Stimulated activated CD8-positive, alpha-beta memory T cell treated with anti-CD3 and anti-CD28 coated beads, Interleukin-7, amount 100 ng/mL, for 48 hours (primary cell): ENCODE results near the gene EEIG2.
"Not testable (repeated sequence)": the region's sequence is repeated elsewhere in the genome, so short reads cannot be mapped to it uniquely, and the experiment has no call there.

ENCODE experiments used
- DNase-seq, 2 donors: peaks; one replicate each; pipeline ENCODE4 v3.0.0-alpha.2; 2020; ENCODE audit warnings: low read depth in 1 of 2; ENCODE audit errors: extremely low read depth in 1 of 2

EEIG2 gene

GRCh38 chr1:108559215-108560186, at the start of gene EEIG2:
Gene EEIG2, plus strand, starts transcription at chr1:108560100. Its CDS starts 329 bp downstream, at chr1:108560429.
- DNase-seq = peak; percentile 69 to 86

- no peak for DNase-seq
Measured at GRCh38 chr1:108511764-108512163, 48.1 kb upstream of the EEIG2 start.

DNA sequence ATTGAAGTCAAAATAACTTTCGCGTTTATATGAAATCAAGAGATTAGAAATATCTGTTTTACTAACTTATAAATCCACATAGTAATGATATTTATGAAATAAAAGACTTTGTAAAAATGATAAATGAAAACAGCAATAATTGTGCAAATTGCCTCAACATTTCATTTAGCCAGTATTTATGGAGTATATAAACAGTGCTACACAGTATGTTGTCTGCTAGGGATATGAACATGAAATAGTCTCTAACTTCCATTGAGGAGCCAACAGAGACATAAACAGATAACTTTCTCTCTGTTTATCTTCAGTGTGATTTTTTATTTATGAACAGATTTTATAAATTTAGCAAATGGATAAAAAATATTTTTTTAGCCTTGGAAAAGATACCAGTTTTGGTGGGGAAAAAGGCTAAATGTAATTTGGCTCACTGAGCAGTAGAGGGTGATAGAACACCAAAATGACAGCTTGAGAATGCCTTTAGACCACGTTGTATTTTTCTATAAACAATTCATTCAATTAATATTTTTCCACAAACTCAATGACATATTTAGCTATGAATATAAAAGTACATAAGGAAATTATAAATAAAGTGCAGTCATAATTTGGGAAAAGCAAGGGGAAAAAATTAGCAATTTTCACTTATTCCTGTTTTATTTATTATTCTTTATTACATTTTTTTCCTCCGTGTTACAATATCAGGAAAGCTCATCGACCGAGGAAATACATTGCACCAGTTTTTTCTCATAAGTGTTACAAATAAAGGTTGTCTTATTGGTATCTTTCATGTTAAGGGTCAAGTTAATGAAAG, 47.5 kb upstream of the EEIG2 start:
- no peak for DNase-seq

DNA sequence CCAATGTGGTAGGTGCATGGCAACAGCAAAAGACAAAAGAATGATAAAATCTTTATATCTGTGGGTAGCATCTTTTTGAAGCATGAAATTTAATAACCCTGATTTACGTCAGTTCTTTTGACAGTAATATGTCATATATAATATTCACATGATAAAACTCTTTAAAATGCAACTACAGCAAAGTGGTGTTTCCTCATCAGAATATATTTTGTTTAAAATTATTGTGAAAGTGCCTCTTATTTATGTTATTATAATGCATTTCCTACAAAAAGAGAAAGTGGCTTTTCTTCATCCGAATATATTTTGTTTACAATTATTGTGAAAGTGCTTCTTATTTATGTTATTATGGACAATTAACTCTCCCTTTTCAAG, 46.9 kb upstream of the EEIG2 start:
- DNase-seq = no peak

DNA sequence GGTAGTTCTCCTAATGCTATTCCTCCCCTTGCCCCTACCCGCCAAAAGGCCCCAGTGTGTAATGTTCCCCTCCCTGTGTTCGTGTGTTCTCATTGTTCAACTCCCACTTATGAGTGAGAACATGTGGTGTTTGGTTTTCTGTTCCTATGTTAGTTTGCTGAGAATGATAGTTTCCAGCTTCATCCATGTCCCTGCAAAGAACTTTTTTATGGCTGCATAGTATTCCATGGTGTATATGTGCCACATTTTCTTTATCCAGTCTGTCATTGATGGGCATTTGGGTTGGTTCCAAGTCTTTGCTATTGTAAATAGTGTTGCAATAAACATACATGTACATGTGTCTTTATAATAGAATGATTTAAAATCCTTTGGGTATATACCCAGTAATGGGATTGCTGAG, 46.0 kb upstream of the EEIG2 start:
- not testable (repeated sequence) for DNase-seq

DNA sequence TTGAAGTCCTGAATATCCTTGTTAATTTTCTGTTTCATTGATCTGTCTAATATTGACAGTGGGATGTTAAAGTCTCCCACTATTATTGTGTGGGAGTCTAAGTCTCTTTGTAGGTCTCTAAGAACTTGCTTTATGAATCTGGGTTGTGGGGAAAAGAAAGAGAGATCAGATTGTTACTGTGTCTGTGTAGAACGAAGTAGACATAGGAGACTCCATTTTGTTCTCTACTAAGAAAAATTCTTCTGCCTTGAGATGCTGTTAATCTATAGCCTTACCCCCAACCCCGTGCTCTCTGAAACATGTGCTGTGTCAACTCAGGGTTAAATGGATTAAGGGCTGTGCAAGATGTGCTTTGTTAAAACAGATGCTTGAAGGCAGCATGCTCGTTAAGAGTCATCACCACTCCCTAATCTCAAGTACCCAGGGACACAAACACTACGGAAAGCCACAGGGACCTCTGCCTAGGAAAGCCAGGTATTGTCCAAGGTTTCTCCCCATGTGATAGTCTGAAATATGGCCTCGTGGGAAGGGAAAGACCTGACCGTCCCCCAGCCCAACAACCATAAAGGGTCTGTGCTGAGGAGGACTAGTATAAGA, 42.5 kb upstream of the EEIG2 start:
- not testable (repeated sequence) for DNase-seq

DNA sequence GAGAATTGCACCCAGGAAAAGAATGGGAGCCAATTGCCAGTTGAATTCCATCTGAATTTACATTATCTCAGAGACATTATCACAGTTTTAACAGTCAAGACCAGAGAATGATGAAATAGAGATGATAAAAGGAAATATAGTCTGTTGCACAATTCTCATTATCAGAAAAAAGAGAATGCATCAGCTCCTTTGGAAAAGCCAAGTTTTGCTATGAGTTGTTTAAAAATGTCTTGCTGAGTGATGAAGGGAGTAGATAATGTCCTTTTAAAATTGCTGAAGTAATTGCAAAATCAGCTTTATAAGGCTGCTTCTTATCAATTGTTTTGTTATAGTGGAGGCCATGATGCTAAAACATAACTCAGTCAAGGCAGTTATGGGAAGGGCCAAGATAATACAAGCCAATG, 37.9 kb upstream of the EEIG2 start:
- DNase-seq = no peak

DNA sequence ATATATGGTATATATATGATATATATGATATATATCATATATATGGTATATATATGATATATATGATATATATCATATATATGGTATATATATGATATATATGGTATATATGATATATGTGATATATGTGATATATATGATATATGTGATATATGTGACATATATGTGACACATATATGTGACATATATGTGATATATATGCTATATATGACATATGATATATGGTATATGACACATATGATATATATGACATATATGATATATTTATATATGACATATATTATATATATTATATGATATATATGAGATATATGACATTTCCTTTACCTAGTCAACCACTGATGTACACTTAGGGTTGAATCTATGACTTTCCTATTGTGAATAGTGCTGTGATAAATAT, 36.1 kb upstream of the EEIG2 start:
- no peak for DNase-seq

GRCh38 chr1:108524676-108525075, 35.2 kb upstream of the EEIG2 start:
- DNase-seq = no peak

- DNase-seq = no peak
Measured at GRCh38 chr1:108527135-108527534, 32.8 kb upstream of the EEIG2 start.

DNA sequence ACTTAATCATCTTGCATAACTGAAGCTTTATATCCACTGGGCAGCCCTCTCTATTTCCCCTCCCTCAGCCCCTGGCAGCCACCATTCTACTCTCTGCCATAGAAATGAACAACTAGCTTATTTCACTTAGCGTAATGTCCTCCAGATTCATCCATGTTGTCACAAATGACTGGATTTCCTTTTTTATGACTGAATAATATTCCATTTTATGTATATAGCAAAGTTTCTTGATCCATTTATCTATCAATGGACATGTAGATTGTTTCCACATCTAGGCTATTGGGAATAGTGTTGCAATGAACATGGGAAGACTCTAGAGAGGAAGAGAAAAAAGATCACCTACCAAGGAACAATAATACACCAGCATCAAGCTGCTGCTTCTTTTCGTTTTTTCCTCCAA, 32.1 kb upstream of the EEIG2 start:
- no peak for DNase-seq

DNA sequence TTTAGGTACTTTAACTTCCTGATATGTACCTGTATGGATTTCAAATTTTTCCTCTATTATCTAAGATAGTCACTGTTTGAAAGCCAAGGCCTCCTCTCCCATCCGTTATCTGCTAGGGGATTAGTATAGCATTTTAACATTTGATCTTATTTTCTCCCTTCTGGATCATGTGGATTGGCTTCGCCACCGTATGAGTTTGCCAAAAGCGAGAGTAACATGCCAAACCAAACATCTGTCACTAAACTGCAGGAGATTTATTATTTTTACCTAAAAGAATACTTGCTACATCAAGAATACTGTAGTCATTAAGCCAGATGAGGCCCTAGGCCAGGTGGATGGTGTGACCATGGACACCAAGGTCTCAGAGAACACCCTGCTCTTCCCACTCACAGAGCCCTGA, 28.5 kb upstream of the EEIG2 start:
- no peak for DNase-seq

DNA sequence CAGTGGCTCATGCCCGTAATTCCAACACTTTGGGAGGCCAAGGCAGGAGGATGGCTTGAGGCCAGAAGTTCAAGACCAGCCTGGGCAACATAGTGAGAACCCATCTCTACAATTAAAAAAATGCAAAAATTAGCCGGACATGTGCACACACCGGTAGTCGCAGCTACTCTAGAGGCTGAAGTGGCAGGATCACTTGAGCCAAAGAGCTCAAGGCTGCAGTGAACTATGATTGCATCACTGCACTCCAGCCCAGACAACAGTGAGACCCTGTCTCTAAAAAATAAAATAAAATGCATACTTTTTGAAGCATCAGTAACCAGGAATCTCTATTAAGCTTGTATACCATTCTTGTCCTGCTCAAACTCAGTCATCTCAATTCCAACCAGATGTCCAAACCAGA, 27.2 kb upstream of the EEIG2 start:
- DNase-seq = no peak

- DNase-seq = no peak
Measured at GRCh38 chr1:108533351-108534083, 26.4 kb upstream of the EEIG2 start.

- no peak for DNase-seq
Measured at GRCh38 chr1:108534759-108535158, 25.1 kb upstream of the EEIG2 start.

DNA sequence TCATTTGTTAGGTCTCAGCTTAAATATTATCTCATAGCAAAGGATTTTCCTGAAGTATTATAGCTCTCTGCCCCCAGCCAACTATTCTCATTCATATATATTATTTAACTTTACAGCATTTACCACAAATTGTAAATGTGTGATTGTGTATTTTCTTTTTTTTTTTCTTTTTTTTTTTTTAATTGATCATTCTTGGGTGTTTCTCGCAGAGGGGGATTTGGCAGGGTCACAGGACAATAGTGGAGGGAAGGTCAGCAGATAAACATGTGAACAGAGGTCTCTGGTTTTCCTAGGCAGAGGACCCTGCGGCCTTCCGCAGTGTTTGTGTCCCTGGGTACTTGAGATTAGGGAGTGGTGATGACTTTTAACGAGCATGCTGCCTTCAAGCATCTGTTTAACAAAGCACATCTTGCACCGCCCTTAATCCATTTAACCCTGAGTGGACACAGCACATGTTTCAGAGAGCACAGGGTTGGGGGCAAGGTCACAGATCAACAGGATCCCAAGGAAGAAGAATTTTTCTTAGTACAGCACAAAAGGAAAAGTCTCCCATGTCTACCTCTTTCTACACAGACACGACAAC, 24.5 kb upstream of the EEIG2 start:
- DNase-seq = not testable (repeated sequence)

- DNase-seq = not testable (repeated sequence)
Measured at GRCh38 chr1:108536021-108536420, 23.9 kb upstream of the EEIG2 start.

DNA sequence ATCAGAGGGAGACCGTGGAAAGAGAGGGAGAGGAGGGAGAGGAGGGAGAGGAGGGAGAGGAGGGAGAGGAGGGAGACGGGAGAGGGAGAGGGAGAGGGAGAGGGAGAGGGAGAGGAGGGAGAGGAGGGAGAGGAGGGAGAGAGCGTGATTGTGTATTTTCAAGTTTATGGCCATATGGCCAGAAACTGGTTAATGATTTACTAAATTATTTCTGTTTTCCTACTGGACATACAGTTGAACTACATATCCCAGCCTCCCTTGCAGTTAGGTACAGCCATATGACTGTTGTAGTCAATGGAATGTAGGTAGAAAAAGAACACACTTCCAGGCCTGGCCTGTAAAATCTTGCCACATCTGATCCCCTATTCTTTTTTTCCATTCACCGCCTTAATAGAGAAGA, 23.1 kb upstream of the EEIG2 start:
- not testable (repeated sequence) for DNase-seq

DNA sequence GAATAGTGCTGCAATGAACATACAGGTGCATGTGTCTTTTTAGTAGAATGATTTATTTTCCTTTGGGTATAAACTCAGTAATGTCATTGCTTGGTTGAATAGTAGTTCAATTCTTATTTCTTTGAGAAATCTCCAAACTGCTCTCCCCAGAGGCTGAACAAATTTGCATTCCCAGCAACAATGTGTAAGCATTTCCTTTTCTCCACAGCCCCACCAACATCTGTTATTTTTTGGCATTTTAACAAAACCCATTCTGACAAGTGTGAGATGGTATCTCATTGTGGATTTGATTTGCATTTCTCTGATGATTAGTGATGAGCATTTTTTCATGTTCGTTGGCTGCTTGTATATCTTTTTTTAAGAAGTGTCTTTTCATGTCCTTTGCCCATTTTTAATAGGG, 21.9 kb upstream of the EEIG2 start:
- DNase-seq = no peak

DNA sequence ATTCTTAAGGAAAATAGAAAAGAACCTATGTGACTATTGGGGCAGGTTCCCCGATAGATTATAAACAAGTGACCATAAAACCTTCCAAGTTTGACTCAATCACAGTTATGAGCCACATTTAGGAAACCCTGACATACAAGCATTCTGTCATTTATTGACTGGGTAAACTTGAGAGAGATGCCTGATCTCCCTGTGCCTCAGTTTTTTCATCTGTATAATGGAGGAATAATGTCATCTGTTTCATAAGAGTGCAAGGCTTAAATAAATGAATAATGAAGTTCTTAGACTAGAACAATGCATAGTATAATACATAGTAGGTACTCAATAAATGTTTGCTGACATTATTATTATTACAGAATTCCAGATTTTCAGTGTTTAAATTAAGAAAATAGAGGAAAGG, 18.9 kb upstream of the EEIG2 start:
- no peak for DNase-seq
